Cardiac muscle cell (in vitro differentiated cells and primary cell): ENCODE data around the gene SLC23A2. TPM values are rescaled to one million over a fixed set of nuclear protein-coding genes. Genes with fewer than 3 reads are reported as not detected.

ENCODE experiments used
- DNase-seq, 2 donors: peaks; one replicate each; pipeline versions ENCODE4 v3.0.0 to v3.0.0-alpha.2; 2010 to 2017; ENCODE audit warnings: low read depth in 1 of 2, low spot score in 1 of 2
- H3K27ac ChIP-seq: fragments of 200-600 bp; sonication (generic); 2 replicates; pipeline ENCODE4 v1.5.1; 2016
- H3K27me3 ChIP-seq: fragments of 200-600 bp; sonication (generic); 2 replicates; pipeline ENCODE4 v1.6.0; 2016; ENCODE audit warnings: control low read depth
- H3K36me3 ChIP-seq: fragments of 200-600 bp; sonication (generic); 2 replicates; pipeline ENCODE4 v1.5.1; 2016; ENCODE audit warnings: control low read depth
- H3K4me1 ChIP-seq: fragments of 200-600 bp; sonication (generic); 2 replicates; pipeline ENCODE4 v1.8.1; 2017; ENCODE audit warnings: low read depth, mild to moderate bottlenecking, mixed run types
- H3K4me3 ChIP-seq: fragments of 200-600 bp; sonication (generic); 2 replicates; pipeline ENCODE4 v1.5.1; 2016; ENCODE audit warnings: mild to moderate bottlenecking
- H3K9me3 ChIP-seq: fragments of 200-600 bp; sonication (generic); 2 replicates; pipeline ENCODE4 v1.5.1; 2017; ENCODE audit warnings: low read depth, mild to moderate bottlenecking, control low read depth
- CTCF ChIP-seq: IDR thresholded peaks from 2 replicates; pipeline ENCODE4 v1.5.1; 2012; ENCODE audit warnings: low read depth, mild to moderate bottlenecking, low read length
- polyA plus RNA-seq: library from polyadenylated mRNA; unstranded; fragments of >200 nt; fragmentation: Nextera tagmentation; extraction: Ambion mirVana; gene quantifications from 2 replicates; pipeline ENCODE4 v1.2.1, GENCODE V29; 2016
- total RNA-seq: library from RNA; depleted of rRNA; stranded (reverse); fragments of >200 nt; gene quantifications from 2 replicates; pipeline ENCODE4 v1.2.3, GENCODE V29; 2016

Gene SLC23A2
- total and polyA plus RNA-seq, 2 experiments from 2014 or later, result 5.9 to 10.6 TPM

DNA sequence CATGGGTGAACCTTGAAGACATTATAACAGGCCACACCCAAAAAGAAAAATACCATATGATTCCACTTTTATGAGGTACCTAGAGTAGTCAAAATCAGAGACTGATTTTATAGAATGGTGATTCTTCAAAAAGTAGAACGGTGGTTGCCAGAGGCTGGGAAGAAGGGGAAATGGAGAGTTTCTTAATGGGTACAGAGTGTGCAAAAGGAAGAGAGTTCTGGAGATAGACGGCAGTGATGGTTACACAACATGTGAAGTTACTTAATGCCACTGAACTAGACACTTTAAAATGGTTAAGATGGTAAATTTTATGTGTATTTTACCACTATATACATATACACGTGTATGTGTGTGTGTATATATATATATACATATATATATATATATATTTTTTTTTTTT is 198.8 kb downstream of the SLC23A2 start:
- Histone ChIP-seq H3K4me1 (no peaks in the 10 kb centered on the region), H3K27me3 (no peaks in the 10 kb centered on the region), H3K36me3 (no peaks in the 10 kb centered on the region), H3K27ac (no peak overlapping the region), H3K4me3 (no peak overlapping the region), H3K9me3 (no peaks in the 10 kb centered on the region)
- no peak for DNase-seq
- no peak for TF ChIP-seq CTCF

Other genes with a start within 250 kb of the SLC23A2 start
- 1.1 and 1.7 TPM in 2 replicates for gene RASSF2, start 177.9 kb downstream of the SLC23A2 start, total RNA-seq
- 0.05 and 0.18 TPM in 2 replicates for gene RASSF2, start 177.9 kb downstream of the SLC23A2 start, polyA plus RNA-seq
- 48.9 and 93.6 TPM in 2 replicates for gene TMEM230, start 111.6 kb upstream of the SLC23A2 start, total RNA-seq
- gene TMEM230, start 111.6 kb upstream of the SLC23A2 start, polyA plus RNA-seq, result 166 and 176 TPM in 2 replicates
- gene PCNA, start 118.4 kb upstream of the SLC23A2 start, total RNA-seq, result 46.6 and 113 TPM in 2 replicates
- gene PCNA, start 118.4 kb upstream of the SLC23A2 start, polyA plus RNA-seq, result 47.0 and 81.2 TPM in 2 replicates
- 18.7 and 20.3 TPM in 2 replicates for gene CDS2, start 125.5 kb upstream of the SLC23A2 start, total RNA-seq
- 27.0 and 31.9 TPM in 2 replicates for gene CDS2, start 125.5 kb upstream of the SLC23A2 start, polyA plus RNA-seq